HL-60 (cell line): Measurements from ENCODE around the gene EPS8L1.
A peak's percentile ranks its signal among the peaks of the same experiment; 100 is the strongest.

Source experiments
- DNase-seq, 2 experiments: peaks; one replicate each; pipeline ENCODE4 v3.0.0-alpha.2; 2010 to 2020; ENCODE audit warnings: low read depth in 1 of 2, low spot score in 1 of 2
- H3K27ac ChIP-seq: fragments of 250-450 bp; sonication (Bioruptor Pico); replicated peaks from 2 replicates; pipeline ENCODE4 v1.5.1; 2020; ENCODE audit warnings: mild to moderate bottlenecking, moderate library complexity
- H3K27me3 ChIP-seq: fragments of 250-450 bp; sonication (Bioruptor Pico); 2 replicates; pipeline ENCODE4 v1.5.1; 2021; ENCODE audit warnings: mild to moderate bottlenecking, moderate library complexity; ENCODE audit not compliant: insufficient read depth, poor library complexity, severe bottlenecking
- H3K4me3 ChIP-seq: replicated peaks from 2 replicates; pipeline ENCODE4 v1.5.1; 2011; ENCODE audit warnings: mild to moderate bottlenecking, control low read depth, low read length; ENCODE audit not compliant: insufficient read depth
- CTCF ChIP-seq: IDR thresholded peaks from one replicate; pipeline ENCODE4 v1.5.1; 2011; ENCODE audit warnings: low read length, control low read depth, inconsistent platforms; ENCODE audit not compliant: insufficient read depth
- GABPA ChIP-seq: IDR thresholded peaks from 2 replicates; pipeline ENCODE4 v1.6.1; 2012; ENCODE audit warnings: low read depth
- POLR2AphosphoS5 ChIP-seq: IDR thresholded peaks from 2 replicates; pipeline ENCODE4 v1.6.1; 2012; ENCODE audit warnings: low read depth
- SPI1 ChIP-seq: IDR thresholded peaks from 2 replicates; pipeline ENCODE4 v1.6.1; 2012; ENCODE audit warnings: low read depth, mild to moderate bottlenecking, borderline replicate concordance
- TF ChIP-seq, protein P1 (sequence below): IDR thresholded peaks from 2 replicates; pipeline ENCODE4 v1.6.1; 2012; ENCODE audit warnings: low read depth; ENCODE audit not compliant: insufficient replicate concordance

The EPS8L1 gene

DNA sequence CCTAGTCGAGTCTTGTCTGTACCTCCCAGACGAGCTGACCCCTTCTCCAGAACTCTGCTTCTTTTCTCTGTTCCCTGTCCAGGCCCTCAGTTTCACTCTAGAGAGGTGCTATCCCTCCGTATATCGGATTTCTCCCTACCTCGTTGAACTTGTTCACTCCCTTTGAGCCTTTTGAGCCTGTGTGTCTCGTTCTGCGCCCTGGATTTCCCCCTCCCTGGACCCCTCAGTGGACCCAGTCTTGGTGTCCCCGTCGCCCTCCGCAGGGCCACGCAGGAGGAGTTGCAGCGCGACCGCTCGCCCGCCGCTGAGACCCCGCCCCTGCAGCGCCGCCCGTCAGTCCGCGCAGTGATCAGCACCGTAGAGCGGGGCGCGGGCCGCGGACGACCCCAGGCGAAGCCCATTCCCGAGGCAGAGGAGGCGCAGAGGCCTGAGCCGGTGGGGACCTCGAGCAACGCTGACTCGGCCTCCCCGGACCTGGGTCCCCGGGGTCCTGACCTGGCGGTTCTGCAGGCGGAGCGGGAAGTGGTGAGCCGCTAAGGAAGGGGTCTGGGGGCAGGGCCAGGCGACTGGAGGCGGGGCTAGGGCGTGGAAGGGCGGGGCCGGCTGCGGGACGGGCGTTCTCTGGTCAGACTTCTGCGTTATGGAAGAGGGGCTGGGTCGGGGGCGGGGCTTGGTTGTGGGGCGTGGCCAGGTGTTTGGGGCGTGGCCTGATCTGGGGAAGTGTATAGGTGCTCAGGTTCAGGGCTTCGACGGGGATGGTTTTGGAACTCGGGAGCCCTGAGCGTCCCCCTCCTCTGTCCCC is 5.5 kb downstream of the EPS8L1 start:
- H3K27me3 ChIP-seq, result peaks cover 20% of the 10 kb centered on the region
- DNase-seq, result peak; percentile 86 to 96
- peak overlapping the region; percentile 80 for H3K4me3 ChIP-seq
- peak overlapping the region; percentile 60 for H3K27ac ChIP-seq
- TF ChIP-seq GABPA (no peak), CTCF (no peak), SPI1 (no peak), POLR2AphosphoS5 (no peak)
- TF ChIP-seq, protein P1, sequence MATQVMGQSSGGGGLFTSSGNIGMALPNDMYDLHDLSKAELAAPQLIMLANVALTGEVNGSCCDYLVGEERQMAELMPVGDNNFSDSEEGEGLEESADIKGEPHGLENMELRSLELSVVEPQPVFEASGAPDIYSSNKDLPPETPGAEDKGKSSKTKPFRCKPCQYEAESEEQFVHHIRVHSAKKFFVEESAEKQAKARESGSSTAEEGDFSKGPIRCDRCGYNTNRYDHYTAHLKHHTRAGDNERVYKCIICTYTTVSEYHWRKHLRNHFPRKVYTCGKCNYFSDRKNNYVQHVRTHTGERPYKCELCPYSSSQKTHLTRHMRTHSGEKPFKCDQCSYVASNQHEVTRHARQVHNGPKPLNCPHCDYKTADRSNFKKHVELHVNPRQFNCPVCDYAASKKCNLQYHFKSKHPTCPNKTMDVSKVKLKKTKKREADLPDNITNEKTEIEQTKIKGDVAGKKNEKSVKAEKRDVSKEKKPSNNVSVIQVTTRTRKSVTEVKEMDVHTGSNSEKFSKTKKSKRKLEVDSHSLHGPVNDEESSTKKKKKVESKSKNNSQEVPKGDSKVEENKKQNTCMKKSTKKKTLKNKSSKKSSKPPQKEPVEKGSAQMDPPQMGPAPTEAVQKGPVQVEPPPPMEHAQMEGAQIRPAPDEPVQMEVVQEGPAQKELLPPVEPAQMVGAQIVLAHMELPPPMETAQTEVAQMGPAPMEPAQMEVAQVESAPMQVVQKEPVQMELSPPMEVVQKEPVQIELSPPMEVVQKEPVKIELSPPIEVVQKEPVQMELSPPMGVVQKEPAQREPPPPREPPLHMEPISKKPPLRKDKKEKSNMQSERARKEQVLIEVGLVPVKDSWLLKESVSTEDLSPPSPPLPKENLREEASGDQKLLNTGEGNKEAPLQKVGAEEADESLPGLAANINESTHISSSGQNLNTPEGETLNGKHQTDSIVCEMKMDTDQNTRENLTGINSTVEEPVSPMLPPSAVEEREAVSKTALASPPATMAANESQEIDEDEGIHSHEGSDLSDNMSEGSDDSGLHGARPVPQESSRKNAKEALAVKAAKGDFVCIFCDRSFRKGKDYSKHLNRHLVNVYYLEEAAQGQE, result no peak

DNA sequence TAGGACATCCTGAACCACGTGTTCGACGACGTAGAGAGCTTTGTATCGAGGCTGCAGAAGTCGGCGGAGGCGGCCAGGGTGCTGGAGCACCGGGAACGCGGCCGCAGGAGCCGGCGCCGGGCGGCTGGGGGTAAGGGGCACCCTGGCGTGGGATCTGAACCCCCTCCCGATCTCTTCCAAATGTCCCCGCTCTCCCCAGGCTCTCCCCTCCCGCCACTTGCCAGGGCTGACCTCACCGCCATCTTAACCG is 6.0 kb downstream of the EPS8L1 start:
- Histone ChIP-seq H3K27ac (no peak overlapping the region), H3K27me3 (peaks cover 21% of the 10 kb centered on the region), H3K4me3 (peak overlapping the region; percentile 80)
- DNase-seq, result no peak
- TF ChIP-seq, protein P1, result no peak
- TF ChIP-seq SPI1 (no peak), GABPA (no peak), CTCF (no peak), POLR2AphosphoS5 (no peak)

DNA sequence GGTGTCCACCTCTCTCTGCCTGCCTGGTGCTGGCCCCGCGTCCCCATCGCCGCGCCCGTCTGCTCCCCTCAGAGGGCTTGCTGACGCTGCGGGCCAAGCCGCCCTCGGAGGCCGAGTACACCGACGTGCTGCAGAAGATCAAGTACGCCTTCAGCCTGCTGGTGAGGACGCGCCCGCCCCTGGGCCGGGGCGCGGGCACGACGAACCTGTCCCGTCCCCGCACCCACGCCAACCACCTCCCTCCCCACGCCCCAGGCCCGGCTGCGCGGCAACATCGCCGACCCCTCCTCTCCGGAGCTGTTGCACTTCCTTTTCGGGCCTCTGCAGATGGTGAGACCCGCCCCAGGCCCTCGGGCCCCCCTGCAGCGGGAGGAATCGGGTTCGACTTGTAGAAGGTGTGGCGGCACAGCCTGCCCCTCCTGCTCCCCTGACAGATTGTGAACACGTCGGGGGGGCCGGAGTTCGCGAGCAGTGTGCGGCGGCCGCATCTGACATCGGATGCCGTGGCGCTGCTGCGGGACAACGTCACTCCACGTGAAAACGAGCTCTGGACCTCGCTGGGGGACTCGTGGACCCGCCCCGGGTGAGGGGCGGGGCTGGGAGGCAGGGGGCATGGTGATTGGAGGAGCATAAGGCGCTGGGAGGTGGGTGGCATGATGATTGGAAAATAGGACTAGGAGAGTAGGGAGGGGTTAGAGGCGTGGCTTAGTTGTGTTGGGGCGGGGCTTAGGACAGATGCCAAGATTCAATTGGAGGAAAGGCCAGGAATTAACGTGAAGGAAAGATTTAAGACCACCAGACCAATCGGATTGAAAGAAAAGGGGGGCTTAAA is 6.6 kb downstream of the EPS8L1 start:
- no peak overlapping the region for H3K27ac ChIP-seq
- TF ChIP-seq POLR2AphosphoS5 (no peak), SPI1 (no peak), GABPA (no peak), CTCF (no peak)
- TF ChIP-seq, protein P1, result no peak
- no peak for DNase-seq
- H3K4me3 ChIP-seq, result peak overlapping the region; percentile 80
- H3K27me3 ChIP-seq, result peaks cover 25% of the 10 kb centered on the region
